GM19043 (cell line): ENCODE data around the gene ODAD3.
"Not testable (repeated sequence)": the region's sequence is repeated elsewhere in the genome, so short reads cannot be mapped to it uniquely, and the experiment has no call there.

Source experiments
- ATAC-seq: cut with Tn5 transposase; IDR thresholded peaks from one replicate; pipeline ENCODE4 v1.9.1; 2021; ENCODE audit warnings: low read depth; ENCODE audit not compliant: unreplicated experiment

Gene ODAD3

GRCh38 chr19:11461453-11461852 is 26.5 kb upstream of the ODAD3 start:
- ATAC-seq = no peak

GRCh38 chr19:11460207-11460606 is 25.3 kb upstream of the ODAD3 start:
- no peak for ATAC-seq

GRCh38 chr19:11458912-11459311 is 24.0 kb upstream of the ODAD3 start:
- not testable (repeated sequence) for ATAC-seq

GRCh38 chr19:11458236-11458900 is 23.4 kb upstream of the ODAD3 start:
- no peak for ATAC-seq

- no peak for ATAC-seq
Observed at GRCh38 chr19:11457831-11458230, 22.9 kb upstream of the ODAD3 start.

GRCh38 chr19:11457115-11457514 is 22.2 kb upstream of the ODAD3 start:
- ATAC-seq = no peak

- no peak for ATAC-seq
Observed at GRCh38 chr19:11456659-11457058, 21.7 kb upstream of the ODAD3 start.

- not testable (repeated sequence) for ATAC-seq
Observed at GRCh38 chr19:11455233-11455554, 20.3 kb upstream of the ODAD3 start.

- no peak for ATAC-seq
Observed at GRCh38 chr19:11453468-11454341, 18.8 kb upstream of the ODAD3 start.

GRCh38 chr19:11452620-11453310 is 17.8 kb upstream of the ODAD3 start:
- no peak for ATAC-seq

GRCh38 chr19:11451871-11452619 is 17.1 kb upstream of the ODAD3 start:
- ATAC-seq = no peak

- ATAC-seq = no peak
Observed at GRCh38 chr19:11451327-11451870, 16.5 kb upstream of the ODAD3 start.

- no peak for ATAC-seq
Observed at GRCh38 chr19:11450570-11451326, 15.8 kb upstream of the ODAD3 start.

- ATAC-seq = no peak
Observed at GRCh38 chr19:11448923-11449554, 14.1 kb upstream of the ODAD3 start.

- no peak for ATAC-seq
Observed at GRCh38 chr19:11448410-11448809, 13.5 kb upstream of the ODAD3 start.

GRCh38 chr19:11447347-11448262 is 12.7 kb upstream of the ODAD3 start:
- no peak for ATAC-seq

- ATAC-seq = no peak
Observed at GRCh38 chr19:11446652-11447301, 11.9 kb upstream of the ODAD3 start.

GRCh38 chr19:11446271-11446651 is 11.3 kb upstream of the ODAD3 start:
- ATAC-seq = no peak
